Stimulated activated CD4-positive, alpha-beta T cell treated with anti-CD3 and anti-CD28 coated beads, Interleukin-12 subunit alpha, Interleukin-12 subunit beta, amount 100 ng/mL, for 4 hours (primary cell): ENCODE results near the gene CATSPER4.

Experiments used
- DNase-seq: peaks from one replicate; pipeline ENCODE4 v3.0.0-alpha.2; 2020

Gene CATSPER4

DNA sequence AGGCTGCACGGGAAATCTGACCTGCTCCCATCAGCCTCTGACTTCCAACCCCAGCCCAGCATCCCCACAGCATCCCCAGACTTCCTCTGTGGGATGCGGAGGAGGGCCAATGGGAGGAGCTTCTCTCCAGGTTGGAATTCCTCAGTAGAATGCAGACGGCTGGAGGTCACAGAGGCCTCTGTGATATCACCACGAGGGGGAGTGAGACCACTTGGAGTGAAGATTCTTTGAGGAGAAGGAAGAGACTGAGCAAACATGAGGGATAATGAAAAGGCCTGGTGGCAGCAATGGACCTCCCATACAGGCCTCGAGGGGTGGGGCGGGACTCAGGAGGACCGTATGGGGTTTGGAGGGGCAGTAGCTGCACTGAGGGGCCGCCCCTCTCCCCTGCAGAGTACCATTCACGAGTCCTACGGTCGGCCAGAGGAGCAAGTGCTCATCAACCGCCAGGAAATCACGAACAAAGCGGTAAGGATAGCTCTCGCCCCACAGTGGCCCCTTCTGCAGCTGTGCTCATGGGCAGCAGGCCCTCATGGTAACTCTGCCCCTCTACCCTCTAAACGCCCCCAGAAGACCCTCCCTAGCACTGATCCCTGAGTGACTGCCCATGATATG is at the start of gene CATSPER4:
Gene CATSPER4 (plus strand): TSS at position 230 of the 615 bp plus-strand sequence. CDS start 26 bp downstream, at position 256.
- no peak for DNase-seq

DNA sequence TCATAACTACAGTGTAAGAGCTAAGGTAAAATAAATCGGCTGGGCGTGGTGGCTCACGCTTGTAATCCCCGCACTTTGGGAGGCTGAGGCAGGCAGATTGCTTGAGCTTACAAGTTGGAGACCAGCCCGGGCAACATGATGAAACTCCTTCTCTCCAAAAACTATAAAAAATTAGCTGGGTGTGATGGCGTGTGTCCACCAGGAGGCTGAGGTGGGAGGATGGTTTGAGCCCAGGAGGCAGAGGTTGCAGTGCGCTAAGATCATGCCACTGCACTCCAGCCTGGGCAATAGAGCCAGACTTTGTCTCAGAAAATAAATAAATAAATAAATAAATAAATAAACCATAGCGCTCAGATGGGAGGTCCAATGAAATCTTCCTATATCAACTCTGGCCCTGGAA is 48.2 kb upstream of the CATSPER4 start:
- DNase-seq: no peak

- peak; percentile 66 for DNase-seq
These were observed 45.1 kb upstream of the CATSPER4 start for GRCh38 chr1:26145041-26145959.

DNA sequence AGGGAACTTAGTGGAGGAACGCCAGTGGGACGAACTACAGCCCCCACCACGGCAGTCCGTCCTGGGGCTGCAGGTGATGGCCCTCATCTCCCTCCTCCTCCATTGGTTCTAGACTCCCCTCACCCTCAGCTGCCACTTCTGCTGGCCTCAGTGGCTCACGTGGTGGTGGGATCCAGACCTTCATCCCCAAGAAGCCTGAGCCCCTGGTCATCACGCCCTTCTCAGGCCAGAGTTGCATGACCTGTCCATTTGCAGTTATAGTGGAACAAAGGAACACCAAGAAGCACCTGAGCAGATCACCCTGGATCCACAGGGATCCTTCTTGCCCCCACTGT is 44.5 kb upstream of the CATSPER4 start:
- no peak for DNase-seq

- DNase-seq: no peak
These were observed 41.5 kb upstream of the CATSPER4 start for GRCh38 chr1:26148887-26149286.

GRCh38 chr1:26153966-26154532 is 36.4 kb upstream of the CATSPER4 start:
- DNase-seq: no peak

- DNase-seq: no peak
These were observed 35.7 kb upstream of the CATSPER4 start for GRCh38 chr1:26154750-26155149.

- no peak for DNase-seq
These were observed 34.8 kb upstream of the CATSPER4 start for GRCh38 chr1:26155370-26156284.

- DNase-seq: no peak
These were observed 33.9 kb upstream of the CATSPER4 start for GRCh38 chr1:26156285-26157038.

DNA sequence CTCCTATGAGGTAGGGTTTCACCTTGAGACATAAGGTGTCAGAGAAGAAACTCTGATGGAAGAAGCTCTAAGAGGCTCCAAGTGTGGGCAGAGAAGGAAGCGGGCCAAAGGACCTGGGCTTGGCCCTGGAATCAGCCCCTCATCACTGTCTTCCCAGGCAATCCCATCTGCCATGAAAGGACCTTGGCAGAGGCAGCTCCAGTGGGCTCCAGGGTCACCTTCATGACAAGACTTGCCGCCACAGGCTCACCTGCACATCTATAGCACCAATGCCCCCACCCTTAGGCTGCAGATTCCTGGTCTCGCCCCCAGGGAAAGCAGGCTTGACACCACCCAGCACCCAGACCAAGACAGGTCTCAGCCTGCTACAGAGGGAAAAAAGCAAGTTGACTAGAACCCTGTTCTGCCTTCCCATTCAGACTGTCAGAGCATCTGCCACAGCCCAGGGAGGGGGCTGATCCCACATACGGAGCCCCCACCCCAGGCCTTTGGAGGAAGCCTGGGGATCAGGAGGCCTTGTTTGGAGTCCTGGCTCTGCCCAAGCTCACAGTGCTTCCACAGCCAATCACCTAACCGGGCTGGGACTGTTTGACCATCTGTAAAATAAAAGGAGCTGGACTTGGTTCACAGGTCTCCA is 32.0 kb upstream of the CATSPER4 start:
- no peak for DNase-seq

GRCh38 chr1:26158908-26159742 is 31.3 kb upstream of the CATSPER4 start, which contains the start of gene FAM110D:
Gene FAM110D, plus strand, starts transcription at chr1:26159079. Its CDS starts 2,213 bp downstream, at chr1:26161292.
- no peak for DNase-seq

GRCh38 chr1:26159743-26160039 is 30.7 kb upstream of the CATSPER4 start:
- DNase-seq: no peak

GRCh38 chr1:26160527-26161414 is 29.6 kb upstream of the CATSPER4 start:
- no peak for DNase-seq

- peak; percentile 48 for DNase-seq
These were observed 28.8 kb upstream of the CATSPER4 start for GRCh38 chr1:26161415-26162219.

DNA sequence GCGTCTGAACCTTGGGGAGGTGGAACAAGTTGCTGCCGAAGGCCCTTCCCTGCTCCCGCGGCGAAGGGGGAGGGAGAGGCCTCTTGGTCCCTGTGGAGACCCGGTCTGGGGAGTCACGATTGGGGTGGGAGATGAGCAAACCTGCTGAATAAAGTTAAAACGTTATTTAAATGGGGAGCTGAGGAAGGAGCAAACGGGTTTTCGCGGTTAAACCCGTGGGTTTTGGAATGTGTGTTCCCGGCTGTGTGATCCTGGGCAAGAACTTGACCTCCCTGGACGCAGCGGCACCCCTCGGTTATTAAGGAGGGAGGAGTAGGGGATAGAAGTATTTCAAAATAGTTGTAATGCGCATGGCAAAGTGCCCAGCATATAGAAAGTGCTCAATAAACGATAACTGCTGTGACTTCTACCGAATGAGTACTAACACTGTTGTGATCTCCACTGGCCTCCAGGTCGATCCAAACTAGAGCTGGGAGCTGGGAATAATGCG is 28.1 kb upstream of the CATSPER4 start:
- DNase-seq: no peak

- no peak for DNase-seq
These were observed 26.7 kb upstream of the CATSPER4 start for GRCh38 chr1:26163684-26164035.

DNA sequence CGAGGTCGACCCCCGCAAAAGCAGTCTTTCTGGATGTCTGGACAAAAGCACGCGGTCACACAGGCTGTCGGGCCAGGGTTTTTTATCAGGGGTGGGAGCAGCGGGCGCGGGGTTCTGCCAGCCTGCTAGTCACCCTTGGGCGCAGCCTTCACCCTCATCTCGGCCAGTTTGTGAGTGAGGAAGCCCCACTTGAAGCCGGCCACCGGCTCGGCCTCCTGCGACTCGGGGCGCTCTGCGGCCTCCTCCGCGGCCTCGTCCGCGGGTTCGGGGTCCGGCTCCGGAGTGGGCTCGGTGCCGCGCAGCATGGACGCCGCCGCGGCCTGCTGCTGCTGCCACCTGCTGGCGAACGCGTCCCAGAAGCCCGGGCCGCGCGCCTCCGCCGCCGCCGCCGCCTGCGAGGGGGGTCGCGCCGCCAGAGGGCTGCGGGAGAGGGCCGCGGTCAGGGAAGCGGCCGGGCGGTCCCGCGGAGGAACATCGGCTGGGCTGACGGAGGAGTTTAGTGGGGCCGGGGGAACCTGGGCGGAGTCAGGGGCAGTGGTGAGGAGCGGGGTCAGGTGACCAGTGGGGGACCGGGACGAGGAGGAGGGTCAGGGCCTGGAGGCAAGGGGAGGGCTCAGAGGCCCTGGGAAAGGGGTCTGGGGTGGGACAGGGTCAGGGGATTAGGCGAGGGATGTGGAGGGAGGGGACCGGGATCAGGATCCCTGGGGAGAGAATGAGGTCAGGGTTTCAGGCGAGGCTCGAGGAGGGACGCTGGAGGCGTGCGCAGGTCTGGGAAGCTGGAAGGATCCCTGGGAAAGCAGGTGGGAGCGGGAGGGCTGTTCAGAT is 26.2 kb upstream of the CATSPER4 start:
- peak; percentile 64 for DNase-seq
